Heart right ventricle (tissue), 16 donors: ENCODE results near the gene RAG2. TPM values are rescaled to one million over a fixed set of nuclear protein-coding genes. Genes with fewer than 3 reads are reported as not detected.

Experiments used
- ATAC-seq, 8 donors: fragments of 200-7000 bp; cut with Tn5 transposase; one replicate each; pipeline ENCODE4 v1.9.1; 2020; ENCODE audit warnings: mild to moderate bottlenecking in 8 of 8, moderate library complexity in 8 of 8, moderate number of reproducible peaks in 1 of 8
- DNase-seq, 2 donors: peaks; one replicate each; pipeline ENCODE4 v3.0.0-alpha.2; 2020
- H3K27ac ChIP-seq, 10 donors: fragments of 200-600 bp; sonication (generic) in 2 of 10; one replicate each; pipeline versions ENCODE4 v1.5.0 to v1.8.0; 2020 to 2022; ENCODE audit warnings: mild to moderate bottlenecking in 3 of 10
- H3K27me3 ChIP-seq, 7 donors: fragments of 200-600 bp; one replicate each; pipeline ENCODE4 v1.8.0; 2021 to 2022; ENCODE audit warnings: mild to moderate bottlenecking in 2 of 7
- H3K36me3 ChIP-seq, 9 donors: fragments of 200-600 bp; sonication (generic) in 1 of 9; one replicate each; pipeline versions ENCODE4 v1.5.0 to v1.8.0; 2020 to 2022; ENCODE audit warnings: mild to moderate bottlenecking in 2 of 9
- H3K4me1 ChIP-seq, 9 donors: fragments of 200-600 bp; sonication (generic) in 1 of 9; one replicate each; pipeline versions ENCODE4 v1.5.0 to v1.8.0; 2020 to 2022; ENCODE audit warnings: mild to moderate bottlenecking in 4 of 9
- H3K4me3 ChIP-seq, 10 donors: fragments of 200-600 bp; sonication (generic) in 2 of 10; one replicate each; pipeline versions ENCODE4 v1.5.0 to v1.8.0; 2020 to 2022; ENCODE audit warnings: mild to moderate bottlenecking in 7 of 10, moderate library complexity in 2 of 10
- H3K9me3 ChIP-seq, 11 donors: fragments of 200-600 bp in 10 of 11; sonication (generic) in 2 of 11; one replicate each; pipeline versions ENCODE4 v1.5.0 to v1.8.0; 2013 to 2022; ENCODE audit warnings: mild to moderate bottlenecking in 2 of 11, control low read depth in 1 of 11, moderate library complexity in 1 of 11
- CTCF ChIP-seq, 9 donors: fragments of 200-600 bp; sonication (generic) in 2 of 9; IDR thresholded peaks; one replicate each; pipeline versions ENCODE4 v1.5.0 to v1.8.0; 2021 to 2022; ENCODE audit warnings: antibody characterized with exemption in 9 of 9, mild to moderate bottlenecking in 5 of 9, moderate library complexity in 1 of 9
- WGBS, 2 donors: extraction: QIAGEN DNeasy Blood & Tissue Kit; methylation state at CpG; one replicate each; pipeline ENCODE4 v1.1.7; 2013; ENCODE audit warnings: inconsistent platforms in 1 of 2; 5-methylcytosine and 5-hydroxymethylcytosine counted together
- intact Hi-C, 10 donors: fragments of 100-400 bp; cut with DNase I; formaldehyde crosslinking; loops; one replicate each; pipeline versions ENCODE4 v1.11.1 to v1.14.2; 2022
- polyA plus RNA-seq, 2 donors: library from polyadenylated mRNA; stranded (reverse); fragments of 200-250 nt; gene quantifications; one replicate each; pipeline ENCODE4 v1.2.3, GENCODE V29; 2013
- total RNA-seq, 10 donors: library from RNA; stranded (reverse); fragmentation: NEBNext Ultra II Directional in 3 of 10; extraction: Animal tissue kit (Norgen Biotek cat#: 25700) in 3 of 10; gene quantifications; one replicate each; pipeline versions ENCODE4 v1.2.1 to v1.2.4, GENCODE V29; 2021 to 2023
- donor health status: Arrhythmogenic right ventricular cardiomyopathy.
- donor health status: ischemic (EF 13 %, LVEDD 7.1; RV severe dilation, severe dysfunction).
- donor health status: healthy with polysubstance abuse.
- donor health status: DM: no; HTN: yes; CAD: no.
- donor health status: DM: no; HTN: no; CAD: no.
- donor health status: ischemic (EF 25% LVEDD 6.9; RV normal size, moderate dysfunction).
- donor health status: ischemic (EF 25% LVEDD 5.7; RV mildly dilated, moderate dysfunction).
- donor health status: healthy.
- donor health status: DM: yes; HTN: yes; CAD: no.
- donor health status: Ischemic cardiomyopathy.
- donor health status: ischemic (EF 35%, LVEDD 5.7; RV mildly dilated, moderate dysfunction).
- donor health status: nonischemic (EF 11% LVEDD 7.7; RV severe dilation, severe dysfunction).
- donor health status: DM: yes; HTN: yes; CAD: no.
- donor health status: PGD.
- donor health status: ischemic (EF 29% LVEDD 5.4; RV normal size, mild dysfunction).
- donor health status: nonischemic (EF 23%, LVEDD 6.1; RV moderate dilation, normal function).

Gene RAG2
- total and polyA plus RNA-seq, 12 donors, result not detected

DNA sequence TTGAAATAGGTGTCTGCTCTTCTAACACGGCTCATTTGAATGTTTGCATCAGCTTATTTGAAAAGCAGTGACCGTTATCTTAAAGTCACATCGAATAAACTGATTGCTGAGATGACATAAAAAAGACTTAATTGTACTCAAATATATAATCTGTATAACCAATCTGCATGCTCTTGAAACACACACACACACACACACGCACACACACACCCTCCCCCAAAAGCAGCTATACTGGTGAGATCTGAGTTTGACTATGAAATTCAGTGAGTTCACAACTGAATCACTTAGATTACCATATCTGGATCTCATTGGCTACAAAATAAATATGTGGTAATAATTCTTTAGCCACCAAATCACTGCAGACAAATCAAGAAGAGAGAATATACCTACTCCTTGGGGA, 7.5 kb downstream of the RAG2 start:
- 53 to 55% methylated on average over 4 of the region's 4 CpGs for WGBS, 2 donors
- ATAC-seq, result no peak
- no peak overlapping the region for H3K27ac ChIP-seq

GRCh38 chr11:36588099-36588498, 9.9 kb downstream of the RAG2 start:
- Histone ChIP-seq H3K9me3 (no peaks in the 10 kb centered on the region), H3K36me3 (no peaks in the 10 kb centered on the region), H3K27ac (no peak overlapping the region), H3K4me1 (no peaks in the 10 kb centered on the region), H3K27me3 (peaks cover 0 to 43% (median 26%) of the 10 kb centered on the region in 7 donors), H3K4me3 (no peak overlapping the region)
- intact Hi-C loops, result no loop called here
- DNase-seq, result no peak
- ATAC-seq, result no peak
- no peak for TF ChIP-seq CTCF (IDR thresholded peaks at IDR 0.05)
- 39 to 41% methylated on average over 1 of the region's 1 CpG for WGBS, 2 donors

More for the DNA sequence above, 7.5 kb downstream of the RAG2 start:
- H3K27me3 ChIP-seq, result peaks cover 0 to 43% (median 26%) of the 10 kb centered on the region in 7 donors
- DNase-seq, result no peak
- intact Hi-C loops, result no loop called here
- no peaks in the 10 kb centered on the region for H3K36me3 ChIP-seq
- H3K4me1 ChIP-seq, result peaks cover 0 to 11% (median 7%) of the 10 kb centered on the region in 9 donors
- H3K4me3 ChIP-seq, result no peak overlapping the region
- TF ChIP-seq CTCF (IDR thresholded peaks at IDR 0.05), result no peak
- no peaks in the 10 kb centered on the region for H3K9me3 ChIP-seq

GRCh38 chr11:36586543-36586942, 11.5 kb downstream of the RAG2 start:
- DNase-seq (no peak), ATAC-seq (no peak)
- intact Hi-C loops, result no loop called here

GRCh38 chr11:36583667-36584066, 14.4 kb downstream of the RAG2 start:
- Histone ChIP-seq H3K27me3 (peaks cover 0 to 11% (median 5%) of the 10 kb centered on the region in 7 donors), H3K9me3 (peaks cover 0 to 8% (median 0%) of the 10 kb centered on the region in 11 donors), H3K4me3 (no peak overlapping the region), H3K36me3 (no peaks in the 10 kb centered on the region), H3K4me1 (peaks cover 0 to 3% (median 0%) of the 10 kb centered on the region in 9 donors), H3K27ac (no peak overlapping the region)
- no peak for TF ChIP-seq CTCF (IDR thresholded peaks at IDR 0.05)
- whole genome bisulfite sequencing, 2 donors, result 59 to 60% methylated on average over 3 of the region's 3 CpGs
- intact Hi-C loops, result no loop called here
- DNase-seq, result no peak
- ATAC-seq, result no peak

More at GRCh38 chr11:36586543-36586942, 11.5 kb downstream of the RAG2 start:
- Histone ChIP-seq H3K4me1 (no peaks in the 10 kb centered on the region), H3K27me3 (peaks cover 0 to 35% (median 26%) of the 10 kb centered on the region in 7 donors), H3K36me3 (no peaks in the 10 kb centered on the region), H3K9me3 (peaks cover 0 to 4% (median 0%) of the 10 kb centered on the region in 11 donors), H3K4me3 (no peak overlapping the region), H3K27ac (no peak overlapping the region)
- no peak for TF ChIP-seq CTCF (IDR thresholded peaks at IDR 0.05)
